ENCODE measurements around the gene BMERB1. TPM values are rescaled to one million over a fixed set of nuclear protein-coding genes. Genes with fewer than 3 reads are reported as not detected.
A peak's percentile ranks its signal among the peaks of the same experiment; 100 is the strongest.
"Not testable (repeated sequence)": the region's sequence is repeated elsewhere in the genome, so short reads cannot be mapped to it uniquely, and the experiment has no call there.

The BMERB1 gene
- total and polyA plus RNA-seq, 5 donors from 2014 or later: 2.2 to 4.2 (median 3.3) TPM

DNA sequence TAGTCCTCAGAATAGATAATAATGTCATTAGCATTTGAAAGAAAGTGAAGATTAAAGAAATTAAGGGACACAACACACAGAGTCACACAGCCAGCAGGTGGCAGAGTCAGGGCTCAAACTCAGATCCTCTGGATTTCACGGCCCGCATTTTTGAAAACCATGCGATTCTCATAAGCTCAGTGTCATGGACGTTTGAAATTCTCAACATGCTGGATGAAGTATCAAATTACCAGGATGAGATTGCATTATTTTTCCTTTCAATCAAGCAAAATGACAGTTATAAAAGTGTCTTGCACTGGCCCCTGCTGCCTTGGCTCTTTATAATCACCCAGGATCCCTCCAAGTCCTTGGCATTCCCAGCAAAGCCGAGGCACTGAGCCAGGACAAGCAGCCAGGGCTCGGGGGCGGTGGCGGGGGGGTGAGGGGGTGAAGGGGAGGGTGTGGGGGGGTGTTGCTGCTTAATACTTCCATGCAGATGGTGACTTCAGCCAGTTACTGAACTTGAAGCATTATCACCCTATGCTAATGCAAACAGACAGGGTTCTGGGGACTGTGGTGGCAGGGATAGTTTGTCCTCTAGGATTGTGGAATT, 6.6 kb upstream of the BMERB1 start:
- Histone ChIP-seq H3K9me3 (ENCODE audit: control insufficient read depth in 2 of 2, low read length in 2 of 2) (no peaks in the 10 kb centered on the region), H3K4me3 (ENCODE audit: low read depth, low read length) (no peak overlapping the region), H3K36me3 (ENCODE audit: control insufficient read depth, insufficient read depth, low read length) (no peaks in the 10 kb centered on the region), H3K4me1 (ENCODE audit: control insufficient read depth, insufficient read depth, low read length, poor library complexity, severe bottlenecking) (no peaks in the 10 kb centered on the region), H3K27ac (ENCODE audit: insufficient read depth, low read length, poor library complexity, severe bottlenecking) (no peak overlapping the region), H3K27me3 (ENCODE audit: control insufficient read depth, insufficient read depth, low read length) (peaks cover 3% of the 10 kb centered on the region)
- peak overlapping the region in 1 of 3 donors; percentile 88 for H3K27ac Mint-ChIP-seq
- H3K27me3 Mint-ChIP-seq: peaks cover 15% of the 10 kb centered on the region
- ATAC-seq (ENCODE audit: low read depth in 2 of 2) (peak in 1 of 2 donors; percentile 56), DNase-seq (peak; percentile 18 to 68 (median 40))
- no peak overlapping the region for H3K4me3 Mint-ChIP-seq
- H3K9me3 Mint-ChIP-seq: peaks cover 0 to 1% (median 0%) of the 10 kb centered on the region in 7 donors
- no peaks in the 10 kb centered on the region for H3K36me3 Mint-ChIP-seq
- H3K4me1 Mint-ChIP-seq: no peaks in the 10 kb centered on the region

DNA sequence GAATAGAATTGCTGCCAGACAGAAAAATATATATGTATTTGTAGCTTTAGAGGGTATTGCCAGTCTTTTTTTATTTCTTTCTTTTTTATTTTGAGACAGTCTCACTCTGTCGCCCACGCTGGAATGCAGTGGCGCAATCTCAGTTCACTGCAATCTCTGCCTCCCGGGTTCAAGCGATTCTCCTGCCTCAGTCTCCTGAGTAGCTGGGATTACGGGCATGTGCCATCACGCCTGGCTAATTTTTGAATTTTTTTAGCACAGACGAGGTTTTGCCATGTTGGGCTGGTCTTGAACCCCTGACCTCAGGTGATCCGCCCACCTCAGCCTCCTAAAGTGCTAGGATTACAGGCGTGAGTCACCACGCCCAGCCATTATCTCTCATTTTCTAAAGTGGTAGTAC, 3.5 kb upstream of the BMERB1 start:
- not testable (repeated sequence) for H3K27me3 ChIP-seq (ENCODE audit: control insufficient read depth, insufficient read depth, low read length); H3K27ac Mint-ChIP-seq; H3K9me3 Mint-ChIP-seq; H3K4me3 Mint-ChIP-seq; H3K36me3 Mint-ChIP-seq; H3K9me3 ChIP-seq (ENCODE audit: control insufficient read depth in 2 of 2, low read length in 2 of 2); DNase-seq; H3K4me3 ChIP-seq (ENCODE audit: low read depth, low read length); H3K27ac ChIP-seq (ENCODE audit: insufficient read depth, low read length, poor library complexity, severe bottlenecking); H3K36me3 ChIP-seq (ENCODE audit: control insufficient read depth, insufficient read depth, low read length); ATAC-seq (ENCODE audit: low read depth in 2 of 2)
- peaks cover 12% of the 10 kb centered on the region for H3K4me1 ChIP-seq (ENCODE audit: control insufficient read depth, insufficient read depth, low read length, poor library complexity, severe bottlenecking)
- Mint-ChIP-seq H3K4me1 (peaks cover 4 to 16% (median 8%) of the 10 kb centered on the region in 4 donors), H3K27me3 (peaks cover 13% of the 10 kb centered on the region)

DNA sequence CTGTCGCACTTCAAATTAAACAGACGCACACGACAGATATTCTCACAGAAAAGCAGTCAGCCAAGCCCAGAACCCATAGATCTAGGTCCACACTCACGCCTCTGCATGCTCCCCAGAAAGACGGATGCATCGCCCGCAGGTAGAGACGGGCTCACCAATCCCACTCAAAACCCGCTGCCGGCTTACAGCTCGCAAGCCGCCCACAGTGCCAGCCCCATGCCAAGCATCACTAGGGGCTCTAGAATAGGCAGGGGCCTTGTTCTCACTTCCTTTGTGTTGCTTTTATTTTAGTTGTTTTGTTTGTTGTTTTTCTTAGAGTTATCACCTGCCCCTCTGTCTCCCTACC, 336 bp upstream of the BMERB1 start:
- Mint-ChIP-seq H3K4me3 (peak overlapping the region; percentile 16 to 91 (median 82)), H3K9me3 (no peaks in the 10 kb centered on the region), H3K27ac (peak overlapping the region in 1 of 3 donors; percentile 62), H3K27me3 (peaks cover 25% of the 10 kb centered on the region), H3K36me3 (no peaks in the 10 kb centered on the region), H3K4me1 (peaks cover 4 to 19% (median 9%) of the 10 kb centered on the region in 4 donors)
- H3K4me1 ChIP-seq (ENCODE audit: control insufficient read depth, insufficient read depth, low read length, poor library complexity, severe bottlenecking): peaks cover 12% of the 10 kb centered on the region
- peaks cover 2% of the 10 kb centered on the region for H3K27me3 ChIP-seq (ENCODE audit: control insufficient read depth, insufficient read depth, low read length)
- no peak for DNase-seq
- H3K27ac ChIP-seq (ENCODE audit: insufficient read depth, low read length, poor library complexity, severe bottlenecking): no peak overlapping the region
- no peak overlapping the region for H3K4me3 ChIP-seq (ENCODE audit: low read depth, low read length)
- ATAC-seq (ENCODE audit: low read depth in 2 of 2): no peak
- no peaks in the 10 kb centered on the region for H3K36me3 ChIP-seq (ENCODE audit: control insufficient read depth, insufficient read depth, low read length)
- no peaks in the 10 kb centered on the region for H3K9me3 ChIP-seq (ENCODE audit: control insufficient read depth in 2 of 2, low read length in 2 of 2)

DNA sequence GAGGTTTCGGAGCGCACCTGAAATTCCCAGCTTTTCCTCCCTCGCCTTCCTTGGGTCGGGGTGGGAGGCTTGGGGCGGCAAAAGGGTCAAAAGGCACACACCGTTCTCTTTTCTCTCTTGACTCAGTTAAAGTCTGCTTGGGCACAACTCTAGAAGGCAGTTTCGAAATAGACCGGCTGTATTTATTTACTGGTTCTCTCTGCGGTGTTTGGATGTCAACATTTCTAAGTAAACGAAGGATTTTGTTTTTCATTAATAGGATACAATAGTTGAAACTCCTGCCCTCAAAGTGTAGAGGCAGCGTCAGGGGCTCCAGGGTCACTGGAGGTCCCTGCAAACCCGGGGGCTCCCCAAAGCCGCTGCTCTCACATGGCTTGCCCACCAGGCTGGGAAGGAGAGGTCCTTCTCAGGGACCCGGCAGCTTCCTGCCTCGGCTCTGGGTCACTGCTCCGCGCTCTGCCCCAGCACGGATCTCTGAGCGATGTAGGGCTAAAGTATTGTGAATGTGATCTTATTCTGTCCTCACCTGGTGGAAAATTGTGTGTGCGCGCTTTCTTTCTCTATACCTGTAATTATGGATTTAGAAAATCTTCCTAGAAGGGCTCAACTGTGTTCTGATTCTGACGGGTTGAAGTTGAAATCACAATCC, 952 bp downstream of the BMERB1 start:
- Mint-ChIP-seq H3K27me3 (peaks cover 25% of the 10 kb centered on the region), H3K4me1 (peaks cover 4 to 19% (median 9%) of the 10 kb centered on the region in 4 donors), H3K4me3 (peak overlapping the region; percentile 72 to 93 (median 82)), H3K27ac (peak overlapping the region in 1 of 3 donors; percentile 72), H3K36me3 (no peaks in the 10 kb centered on the region), H3K9me3 (no peaks in the 10 kb centered on the region)
- H3K4me3 ChIP-seq (ENCODE audit: low read depth, low read length): peak overlapping the region; percentile 48
- DNase-seq (no peak), ATAC-seq (ENCODE audit: low read depth in 2 of 2) (no peak)
- H3K9me3 ChIP-seq (ENCODE audit: control insufficient read depth in 2 of 2, low read length in 2 of 2): no peaks in the 10 kb centered on the region
- peaks cover 12% of the 10 kb centered on the region for H3K4me1 ChIP-seq (ENCODE audit: control insufficient read depth, insufficient read depth, low read length, poor library complexity, severe bottlenecking)
- H3K36me3 ChIP-seq (ENCODE audit: control insufficient read depth, insufficient read depth, low read length): no peaks in the 10 kb centered on the region
- H3K27ac ChIP-seq (ENCODE audit: insufficient read depth, low read length, poor library complexity, severe bottlenecking): no peak overlapping the region
- peaks cover 2% of the 10 kb centered on the region for H3K27me3 ChIP-seq (ENCODE audit: control insufficient read depth, insufficient read depth, low read length)

DNA sequence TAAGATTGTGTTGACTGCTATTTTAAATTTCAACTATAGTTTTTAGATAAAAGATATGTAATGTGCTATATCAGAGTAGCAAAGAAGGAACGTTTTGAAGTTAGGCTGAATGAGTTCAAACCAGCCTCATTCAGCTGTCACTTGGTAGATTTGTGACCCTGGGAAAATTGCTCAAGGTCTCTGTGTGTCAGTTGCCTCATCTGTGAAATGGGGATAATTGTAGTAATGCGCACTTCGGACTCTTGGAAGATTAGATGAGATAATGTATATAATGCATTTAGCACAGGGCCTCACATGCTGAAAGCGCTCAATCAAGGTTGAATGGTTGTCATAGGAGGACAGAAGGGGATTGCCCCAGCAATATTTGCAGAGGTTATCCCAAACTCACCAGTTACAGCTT, 4.7 kb downstream of the BMERB1 start:
- Histone ChIP-seq H3K36me3 (ENCODE audit: control insufficient read depth, insufficient read depth, low read length) (no peaks in the 10 kb centered on the region), H3K9me3 (ENCODE audit: control insufficient read depth in 2 of 2, low read length in 2 of 2) (no peaks in the 10 kb centered on the region), H3K4me1 (ENCODE audit: control insufficient read depth, insufficient read depth, low read length, poor library complexity, severe bottlenecking) (peaks cover 12% of the 10 kb centered on the region), H3K27ac (ENCODE audit: insufficient read depth, low read length, poor library complexity, severe bottlenecking) (no peak overlapping the region), H3K27me3 (ENCODE audit: control insufficient read depth, insufficient read depth, low read length) (peaks cover 2% of the 10 kb centered on the region), H3K4me3 (ENCODE audit: low read depth, low read length) (no peak overlapping the region)
- no peak overlapping the region for H3K4me3 Mint-ChIP-seq
- H3K9me3 Mint-ChIP-seq: no peaks in the 10 kb centered on the region
- H3K4me1 Mint-ChIP-seq: peaks cover 4 to 16% (median 9%) of the 10 kb centered on the region in 4 donors
- no peak for DNase-seq
- no peaks in the 10 kb centered on the region for H3K36me3 Mint-ChIP-seq
- ATAC-seq (ENCODE audit: low read depth in 2 of 2): no peak
- peaks cover 22% of the 10 kb centered on the region for H3K27me3 Mint-ChIP-seq
- H3K27ac Mint-ChIP-seq: no peak overlapping the region

DNA sequence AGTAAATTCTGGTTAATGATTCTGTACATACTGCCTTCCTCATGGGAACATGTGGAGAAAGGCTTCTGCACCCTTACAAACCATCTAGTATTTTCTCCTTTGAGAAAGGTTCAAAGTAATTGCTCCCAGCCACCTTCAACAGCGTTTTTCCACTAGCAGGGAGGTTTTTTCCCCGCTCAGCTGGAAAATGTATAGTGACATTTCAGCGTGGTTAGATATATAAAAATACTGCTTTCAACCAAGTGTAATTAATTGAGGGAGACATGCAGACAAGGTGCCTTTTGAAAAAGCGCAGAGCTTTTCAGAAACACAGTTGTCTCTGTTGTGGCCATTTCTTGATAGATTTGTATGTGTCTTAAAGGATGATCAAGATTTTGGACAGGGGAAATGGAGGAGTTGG, 5.1 kb downstream of the BMERB1 start:
- H3K27me3 Mint-ChIP-seq: peaks cover 22% of the 10 kb centered on the region
- H3K27me3 ChIP-seq (ENCODE audit: control insufficient read depth, insufficient read depth, low read length): peaks cover 2% of the 10 kb centered on the region
- peaks cover 11% of the 10 kb centered on the region for H3K4me1 ChIP-seq (ENCODE audit: control insufficient read depth, insufficient read depth, low read length, poor library complexity, severe bottlenecking)
- H3K36me3 Mint-ChIP-seq: no peaks in the 10 kb centered on the region
- H3K36me3 ChIP-seq (ENCODE audit: control insufficient read depth, insufficient read depth, low read length): no peaks in the 10 kb centered on the region
- no peak overlapping the region for H3K27ac ChIP-seq (ENCODE audit: insufficient read depth, low read length, poor library complexity, severe bottlenecking)
- ATAC-seq (ENCODE audit: low read depth in 2 of 2): no peak
- peaks cover 4 to 12% (median 9%) of the 10 kb centered on the region in 4 donors for H3K4me1 Mint-ChIP-seq
- H3K9me3 Mint-ChIP-seq: no peaks in the 10 kb centered on the region
- H3K4me3 Mint-ChIP-seq: no peak overlapping the region
- H3K4me3 ChIP-seq (ENCODE audit: low read depth, low read length): no peak overlapping the region
- H3K27ac Mint-ChIP-seq: peak overlapping the region in 1 of 3 donors; percentile 35
- no peak for DNase-seq
- no peaks in the 10 kb centered on the region for H3K9me3 ChIP-seq (ENCODE audit: control insufficient read depth in 2 of 2, low read length in 2 of 2)

DNA sequence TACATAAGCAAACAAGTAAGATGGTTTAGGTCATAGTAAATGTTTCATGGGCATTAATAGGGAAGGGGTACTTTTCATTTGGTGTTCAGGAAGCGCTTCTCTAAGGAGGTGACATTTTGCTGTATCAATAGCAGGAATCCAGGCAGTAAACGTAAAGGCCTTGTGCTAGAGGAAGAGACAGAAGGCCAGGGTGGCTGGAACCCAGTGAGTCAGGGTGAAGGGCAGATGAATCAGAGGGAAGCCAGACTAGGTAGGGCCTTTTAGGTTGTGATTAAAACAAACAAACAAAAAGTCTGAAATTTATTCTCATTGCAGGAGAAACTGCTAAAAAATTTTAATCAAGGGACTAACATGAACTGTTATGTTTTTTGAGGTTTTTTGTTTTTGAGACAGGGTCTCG, 6.5 kb downstream of the BMERB1 start:
- no peak overlapping the region for H3K27ac ChIP-seq (ENCODE audit: insufficient read depth, low read length, poor library complexity, severe bottlenecking)
- H3K36me3 Mint-ChIP-seq: no peaks in the 10 kb centered on the region
- no peak for ATAC-seq (ENCODE audit: low read depth in 2 of 2)

DNA sequence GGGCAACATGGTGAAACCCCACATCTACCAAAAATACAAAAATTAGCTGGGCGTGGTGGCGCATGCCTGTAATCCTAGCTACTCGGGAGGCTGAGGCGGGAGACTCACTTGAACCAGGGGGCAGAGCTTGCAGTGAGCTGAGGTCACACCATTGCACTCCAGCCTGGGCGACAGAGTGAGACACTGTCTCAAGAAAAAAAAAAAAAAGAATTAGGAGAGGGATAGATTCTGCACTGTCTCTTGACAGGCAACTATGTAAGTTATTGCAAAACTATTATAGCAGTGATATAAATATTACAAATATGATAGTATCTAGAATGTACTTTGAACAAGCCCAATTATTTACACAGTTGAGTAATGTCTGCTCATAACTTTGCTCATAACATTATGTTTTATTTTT, 7.8 kb downstream of the BMERB1 start:
- not testable (repeated sequence) for H3K4me1 Mint-ChIP-seq; H3K27me3 Mint-ChIP-seq; H3K36me3 ChIP-seq (ENCODE audit: control insufficient read depth, insufficient read depth, low read length); DNase-seq; H3K27ac Mint-ChIP-seq; ATAC-seq (ENCODE audit: low read depth in 2 of 2); H3K27me3 ChIP-seq (ENCODE audit: control insufficient read depth, insufficient read depth, low read length); H3K36me3 Mint-ChIP-seq; H3K4me3 Mint-ChIP-seq; H3K4me1 ChIP-seq (ENCODE audit: control insufficient read depth, insufficient read depth, low read length, poor library complexity, severe bottlenecking); H3K4me3 ChIP-seq (ENCODE audit: low read depth, low read length); H3K9me3 Mint-ChIP-seq; H3K27ac ChIP-seq (ENCODE audit: insufficient read depth, low read length, poor library complexity, severe bottlenecking)
- H3K9me3 ChIP-seq (ENCODE audit: control insufficient read depth in 2 of 2, low read length in 2 of 2): peaks cover 4 to 10% of the 10 kb centered on the region in 2 experiments

More for the DNA sequence above, 6.5 kb downstream of the BMERB1 start:
- Histone ChIP-seq H3K36me3 (ENCODE audit: control insufficient read depth, insufficient read depth, low read length) (no peaks in the 10 kb centered on the region), H3K9me3 (ENCODE audit: control insufficient read depth in 2 of 2, low read length in 2 of 2) (peaks cover 4 to 10% of the 10 kb centered on the region in 2 experiments), H3K4me3 (ENCODE audit: low read depth, low read length) (no peak overlapping the region), H3K4me1 (ENCODE audit: control insufficient read depth, insufficient read depth, low read length, poor library complexity, severe bottlenecking) (no peaks in the 10 kb centered on the region), H3K27me3 (ENCODE audit: control insufficient read depth, insufficient read depth, low read length) (no peaks in the 10 kb centered on the region)
- H3K27me3 Mint-ChIP-seq: peaks cover 13% of the 10 kb centered on the region
- H3K27ac Mint-ChIP-seq: peak overlapping the region in 1 of 3 donors; percentile 42
- H3K9me3 Mint-ChIP-seq: peaks cover 0 to 9% (median 1%) of the 10 kb centered on the region in 7 donors
- H3K4me3 Mint-ChIP-seq: no peak overlapping the region
- DNase-seq: no peak
- peaks cover 0 to 4% (median 2%) of the 10 kb centered on the region in 4 donors for H3K4me1 Mint-ChIP-seq

Data from CD4-positive, CD25-positive, alpha-beta regulatory T cell (primary cell).